Kasumi-1 (cell line): ENCODE data around the gene NPTX2.
"Not testable (repeated sequence)": the region's sequence is repeated elsewhere in the genome, so short reads cannot be mapped to it uniquely, and the experiment has no call there.

Source experiments
- DNase-seq, 2 experiments: peaks; one replicate each; lab custom pipeline; 2025; lab: John Stamatoyannopoulos, UW

Gene NPTX2

GRCh38 chr7:98617051-98617959, at the start of gene NPTX2:
NPTX2 (plus strand) TSS chr7:98617285; CDS start chr7:98617462, 177 bp downstream.
- no peak for DNase-seq

- DNase-seq, result no peak
Measured at GRCh38 chr7:98567991-98568390, 49.1 kb upstream of the NPTX2 start.

DNA sequence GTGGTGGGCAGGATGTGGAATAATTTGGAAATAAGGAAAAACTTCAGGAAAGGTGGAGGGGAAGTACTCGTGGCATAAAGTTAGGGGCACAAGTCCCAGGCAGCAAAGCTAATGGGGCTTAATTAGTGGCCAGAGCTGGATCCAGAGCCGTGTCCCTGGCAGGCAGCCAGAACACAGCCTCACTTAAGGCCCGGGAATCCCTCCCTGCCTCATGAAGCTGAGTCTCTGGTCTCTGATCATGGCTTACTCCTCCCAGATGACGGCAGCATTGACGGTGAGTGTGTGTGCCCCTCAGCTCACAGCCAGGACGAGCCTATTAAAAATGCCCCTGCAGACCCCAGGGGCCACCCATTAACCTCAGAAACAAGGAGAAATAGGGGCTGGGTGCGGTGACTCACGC, 48.2 kb upstream of the NPTX2 start:
- DNase-seq, result no peak

- DNase-seq, result no peak
Measured at GRCh38 chr7:98569691-98570337, 47.3 kb upstream of the NPTX2 start.

DNA sequence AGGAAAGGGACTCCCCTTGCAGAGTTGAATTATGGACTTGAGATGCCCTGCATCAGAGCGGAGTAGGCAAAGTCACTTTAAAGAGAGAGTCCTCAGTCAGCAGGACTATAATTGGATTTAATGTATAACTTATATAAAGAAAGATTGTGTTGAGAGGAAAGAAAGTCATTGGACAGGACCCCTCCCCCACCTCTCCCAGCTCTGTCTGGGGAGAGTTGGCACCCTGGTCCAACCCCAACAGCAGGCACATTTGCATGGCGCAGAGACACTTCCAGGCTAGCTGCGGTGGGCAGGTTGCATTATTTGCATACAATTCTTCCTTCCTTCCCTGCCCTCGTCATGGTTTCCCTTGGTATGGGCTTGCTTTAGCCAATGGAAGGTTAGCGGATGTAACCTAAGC, 46.1 kb upstream of the NPTX2 start:
- no peak for DNase-seq

- no peak for DNase-seq
Measured at GRCh38 chr7:98571986-98572385, 45.1 kb upstream of the NPTX2 start.

GRCh38 chr7:98572716-98573115, 44.4 kb upstream of the NPTX2 start:
- not testable (repeated sequence) for DNase-seq

- no peak for DNase-seq
Measured at GRCh38 chr7:98573816-98574215, 43.3 kb upstream of the NPTX2 start.

DNA sequence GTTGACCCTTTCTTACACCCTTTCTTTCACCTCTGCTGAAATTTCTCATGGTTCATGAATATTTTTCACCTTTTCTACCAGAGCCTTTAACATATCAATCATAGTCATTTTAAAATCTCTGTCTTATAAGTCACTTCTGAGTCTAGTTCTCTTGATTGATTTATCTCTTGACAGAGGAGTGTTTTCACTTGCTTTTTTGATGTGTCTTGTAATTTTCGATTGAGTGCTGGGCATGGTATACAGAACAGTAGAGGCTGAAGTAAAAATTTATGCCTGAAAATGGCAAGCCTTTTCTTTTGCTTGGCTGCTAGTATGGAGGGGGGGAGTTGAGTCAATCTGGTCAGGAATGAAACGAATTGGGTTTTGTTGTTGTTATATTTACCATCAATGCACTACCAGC, 41.2 kb upstream of the NPTX2 start:
- DNase-seq, result no peak

- no peak for DNase-seq
Measured at GRCh38 chr7:98584830-98585229, 32.3 kb upstream of the NPTX2 start.

DNA sequence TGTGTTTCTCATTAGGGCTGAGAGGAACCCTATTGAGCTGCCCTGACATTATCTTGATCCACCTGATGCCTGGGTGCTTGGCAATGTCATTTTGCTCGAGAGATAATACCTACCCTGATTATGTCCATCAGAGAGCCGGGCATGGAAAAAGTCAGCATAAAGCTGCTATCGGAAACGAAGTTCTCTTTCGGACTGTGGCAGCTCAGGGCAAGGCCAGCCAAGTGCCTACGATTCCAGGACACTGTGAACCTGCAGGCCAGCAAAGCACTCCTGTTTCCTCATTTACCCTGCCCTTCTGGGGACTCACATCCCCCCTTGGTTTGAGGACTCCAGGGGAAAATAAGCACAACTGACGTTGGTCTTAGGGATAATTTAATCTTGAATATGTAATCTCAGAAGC, 25.2 kb upstream of the NPTX2 start:
- no peak for DNase-seq

GRCh38 chr7:98594348-98594747, 22.7 kb upstream of the NPTX2 start:
- DNase-seq, result no peak

DNA sequence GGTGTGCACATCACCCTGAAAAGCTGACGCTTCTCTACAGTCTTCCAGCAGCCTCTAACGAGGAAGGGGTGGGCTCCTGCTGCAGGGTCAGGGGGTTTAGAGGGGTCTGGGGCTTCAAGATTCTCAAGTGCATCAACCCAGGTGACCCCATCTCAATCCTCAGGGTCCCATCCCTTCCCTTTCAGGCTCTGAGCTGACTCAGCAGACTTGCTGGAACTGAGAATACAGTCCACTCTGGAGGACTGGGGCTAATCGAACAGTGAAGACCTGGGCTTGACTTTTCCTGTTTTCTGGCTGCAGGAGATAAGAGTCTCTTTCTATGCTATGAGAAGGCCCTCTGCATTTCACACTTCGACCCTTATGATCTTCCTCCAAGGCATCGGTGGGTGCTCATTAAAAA, 22.3 kb upstream of the NPTX2 start:
- no peak for DNase-seq

- no peak for DNase-seq
Measured at GRCh38 chr7:98598846-98599615, 18.1 kb upstream of the NPTX2 start.

- DNase-seq, result no peak
Measured at GRCh38 chr7:98599886-98600285, 17.2 kb upstream of the NPTX2 start.

DNA sequence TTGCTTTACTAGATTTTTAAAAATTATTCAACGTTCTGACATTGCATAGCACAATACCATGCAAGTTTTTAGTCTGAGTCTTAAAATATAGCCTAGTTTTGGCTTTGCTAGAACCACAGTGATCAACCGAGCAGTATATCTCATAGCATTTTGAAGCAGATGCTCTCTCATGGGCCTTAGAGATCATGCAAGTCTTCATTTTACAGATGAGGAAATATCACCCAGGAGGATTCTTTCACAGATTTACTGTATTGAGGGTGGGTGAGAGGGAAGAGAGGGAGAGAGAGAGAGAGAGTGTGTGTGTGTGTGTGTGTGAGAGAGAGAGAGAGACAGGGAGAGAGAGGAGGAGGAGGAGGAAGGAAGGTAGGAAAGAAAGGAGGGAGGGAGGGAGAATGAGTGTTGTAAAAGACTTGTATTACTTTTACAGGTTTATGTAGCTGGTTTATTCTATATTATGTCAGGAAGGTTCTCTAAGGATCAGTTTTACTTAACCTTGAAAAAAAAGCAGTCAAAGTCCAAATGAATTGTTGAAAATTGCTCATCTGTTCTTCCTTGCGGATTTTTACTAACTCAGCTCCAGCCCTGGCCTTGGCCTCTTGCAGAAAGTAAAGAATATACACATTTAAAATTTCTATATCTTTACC, 14.2 kb upstream of the NPTX2 start:
- no peak for DNase-seq

- DNase-seq, result no peak
Measured at GRCh38 chr7:98603399-98603788, 13.7 kb upstream of the NPTX2 start.

GRCh38 chr7:98613601-98614425, 3.3 kb upstream of the NPTX2 start:
- peak; percentile 36 to 42 for DNase-seq

GRCh38 chr7:98616381-98617050, 569 bp upstream of the NPTX2 start:
- DNase-seq, result no peak

DNA sequence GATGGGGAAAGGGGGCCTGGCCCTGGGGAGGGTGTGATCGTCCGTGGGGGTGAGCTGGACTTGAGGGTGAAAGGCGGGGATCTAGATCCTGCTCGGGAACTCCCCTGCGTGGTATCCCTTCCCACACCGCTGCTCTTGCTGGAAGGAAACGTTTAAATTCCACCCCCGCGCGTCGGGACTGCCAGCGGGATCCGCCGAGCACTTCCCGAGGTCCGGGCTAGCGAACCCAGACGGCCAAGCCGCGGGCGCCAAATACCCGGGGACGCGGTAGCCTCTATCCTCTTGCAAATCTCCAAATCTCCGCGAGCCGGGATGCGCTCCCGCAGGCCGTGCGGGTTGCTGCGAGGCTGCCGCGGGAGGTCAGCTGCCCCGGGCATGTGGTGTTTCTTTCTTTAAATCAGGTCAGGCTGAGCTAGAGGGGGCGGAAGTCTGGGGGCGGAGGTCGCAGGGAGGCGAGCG, 904 bp downstream of the NPTX2 start:
- no peak for DNase-seq

DNA sequence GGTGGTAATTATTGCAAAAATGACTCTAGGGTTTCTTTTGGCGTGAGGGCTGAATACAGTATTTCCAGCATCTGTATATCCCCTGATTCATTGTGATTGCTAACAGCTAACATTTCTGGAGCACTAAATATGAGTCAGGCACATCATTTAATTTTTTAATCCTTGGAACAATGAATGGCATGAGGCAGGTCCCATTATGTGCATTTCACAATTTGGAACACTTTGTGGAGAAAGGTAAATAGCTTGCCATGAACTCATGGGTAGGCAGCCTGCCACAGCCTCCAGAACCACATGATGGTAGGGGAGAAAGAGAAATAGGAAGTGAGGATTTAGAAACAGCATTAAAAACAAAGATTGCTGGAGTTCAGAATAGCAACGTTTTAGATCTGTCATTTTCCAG, 1.7 kb downstream of the NPTX2 start:
- no peak for DNase-seq
